ENCODE results near the gene CTDNEP1.

- TF ChIP-seq ELF1 (IDR thresholded peaks at IDR 0.05) (no peak), IRF3 (IDR thresholded peaks at IDR 0.05; ENCODE audit: low read depth, low read length) (no peak), TEAD4 (IDR thresholded peaks at IDR 0.05; ENCODE audit: borderline replicate concordance, insufficient read depth) (no peak), YY1 (IDR thresholded peaks at IDR 0.05; ENCODE audit: low read depth) (no peak), POLR2AphosphoS5 (IDR thresholded peaks at IDR 0.05; ENCODE audit: low read depth, low read length) (no peak)
Observed at GRCh38 chr17:7262192-7262934, 10.8 kb upstream of the CTDNEP1 start, which contains the start of gene CLDN7.
